ENCODE measurements around the gene LCAT. TPM values are rescaled to one million over a fixed set of nuclear protein-coding genes. Genes with fewer than 3 reads are reported as not detected.

LCAT gene, protein sequence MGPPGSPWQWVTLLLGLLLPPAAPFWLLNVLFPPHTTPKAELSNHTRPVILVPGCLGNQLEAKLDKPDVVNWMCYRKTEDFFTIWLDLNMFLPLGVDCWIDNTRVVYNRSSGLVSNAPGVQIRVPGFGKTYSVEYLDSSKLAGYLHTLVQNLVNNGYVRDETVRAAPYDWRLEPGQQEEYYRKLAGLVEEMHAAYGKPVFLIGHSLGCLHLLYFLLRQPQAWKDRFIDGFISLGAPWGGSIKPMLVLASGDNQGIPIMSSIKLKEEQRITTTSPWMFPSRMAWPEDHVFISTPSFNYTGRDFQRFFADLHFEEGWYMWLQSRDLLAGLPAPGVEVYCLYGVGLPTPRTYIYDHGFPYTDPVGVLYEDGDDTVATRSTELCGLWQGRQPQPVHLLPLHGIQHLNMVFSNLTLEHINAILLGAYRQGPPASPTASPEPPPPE
- 2.7 TPM for polyA plus RNA-seq (2013, experiment 1 of 4)
- 5.2 TPM for polyA plus RNA-seq (2013, experiment 2 of 4)
- polyA plus RNA-seq (2013, experiment 3 of 4): 6.3 TPM
- 4.0 TPM for polyA plus RNA-seq (2013, experiment 4 of 4)

DNA sequence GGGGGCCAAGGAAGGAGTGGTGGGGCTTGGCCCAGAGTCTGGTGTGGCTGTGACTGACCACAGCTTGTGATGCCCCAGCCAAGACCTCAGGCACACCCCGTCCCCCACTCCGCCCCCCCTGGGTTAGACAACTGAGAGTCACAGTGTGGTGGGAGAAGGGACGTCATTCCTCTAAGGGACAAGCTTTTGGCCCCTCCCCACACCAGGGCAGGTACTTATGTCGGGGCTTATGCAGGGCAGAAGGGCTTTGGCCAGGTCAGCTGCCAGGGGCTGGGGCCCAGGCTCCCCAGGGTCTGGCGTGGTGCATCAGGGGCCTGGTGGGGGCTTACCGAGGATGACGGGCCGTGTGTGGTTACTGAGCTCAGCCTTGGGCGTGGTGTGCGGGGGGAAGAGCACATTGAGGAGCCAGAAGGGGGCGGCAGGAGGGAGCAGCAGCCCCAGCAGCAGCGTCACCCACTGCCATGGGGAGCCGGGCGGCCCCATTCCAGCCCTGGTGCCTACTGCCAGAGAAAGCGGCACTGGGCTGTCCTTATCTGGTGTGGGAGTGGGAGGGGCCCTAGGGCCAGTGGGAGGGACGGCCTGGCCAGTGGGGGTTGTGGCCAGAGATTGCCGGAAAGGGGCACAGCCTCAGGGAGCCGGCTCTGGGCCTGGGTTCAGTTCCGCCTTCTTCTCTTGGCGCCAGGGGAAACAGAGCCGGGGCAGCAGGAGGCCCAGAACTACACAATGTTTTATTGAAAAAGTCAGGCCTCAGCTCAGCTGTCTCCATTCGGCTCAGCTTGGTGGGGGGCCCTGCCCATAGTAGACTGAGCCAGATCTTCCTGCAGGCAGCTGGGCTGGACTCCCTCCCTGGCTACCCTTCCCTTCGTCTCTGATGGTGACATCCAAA is at the start of gene LCAT:
Gene LCAT (minus strand): TSS at position 502 of the 886 bp plus-strand sequence. CDS start 19 bp downstream, at position 483.
- H3K4me1 ChIP-seq (ENCODE audit: control insufficient read depth, insufficient read depth, low read length): peaks cover 19% of the 10 kb centered on the region
- no peaks in the 10 kb centered on the region for H3K27me3 ChIP-seq (ENCODE audit: control insufficient read depth, insufficient read depth, low read length, poor library complexity, severe bottlenecking)
- no peaks in the 10 kb centered on the region for H3K36me3 ChIP-seq (ENCODE audit: control insufficient read depth, insufficient read depth, low read length)
- H3K4me3 ChIP-seq (ENCODE audit: insufficient read depth, low read depth, low read length): no peak within 1 kb of the TSS
- WGBS, 2 experiments: 62 to 65% methylated on average over 23 of the region's 23 CpGs
- no peaks in the 10 kb centered on the region for H3K9me3 ChIP-seq (ENCODE audit: control insufficient read depth, low read length)
- H3K27ac ChIP-seq (ENCODE audit: insufficient read depth, low read depth, low read length, poor library complexity, severe bottlenecking): no peak within 1 kb of the TSS

DNA sequence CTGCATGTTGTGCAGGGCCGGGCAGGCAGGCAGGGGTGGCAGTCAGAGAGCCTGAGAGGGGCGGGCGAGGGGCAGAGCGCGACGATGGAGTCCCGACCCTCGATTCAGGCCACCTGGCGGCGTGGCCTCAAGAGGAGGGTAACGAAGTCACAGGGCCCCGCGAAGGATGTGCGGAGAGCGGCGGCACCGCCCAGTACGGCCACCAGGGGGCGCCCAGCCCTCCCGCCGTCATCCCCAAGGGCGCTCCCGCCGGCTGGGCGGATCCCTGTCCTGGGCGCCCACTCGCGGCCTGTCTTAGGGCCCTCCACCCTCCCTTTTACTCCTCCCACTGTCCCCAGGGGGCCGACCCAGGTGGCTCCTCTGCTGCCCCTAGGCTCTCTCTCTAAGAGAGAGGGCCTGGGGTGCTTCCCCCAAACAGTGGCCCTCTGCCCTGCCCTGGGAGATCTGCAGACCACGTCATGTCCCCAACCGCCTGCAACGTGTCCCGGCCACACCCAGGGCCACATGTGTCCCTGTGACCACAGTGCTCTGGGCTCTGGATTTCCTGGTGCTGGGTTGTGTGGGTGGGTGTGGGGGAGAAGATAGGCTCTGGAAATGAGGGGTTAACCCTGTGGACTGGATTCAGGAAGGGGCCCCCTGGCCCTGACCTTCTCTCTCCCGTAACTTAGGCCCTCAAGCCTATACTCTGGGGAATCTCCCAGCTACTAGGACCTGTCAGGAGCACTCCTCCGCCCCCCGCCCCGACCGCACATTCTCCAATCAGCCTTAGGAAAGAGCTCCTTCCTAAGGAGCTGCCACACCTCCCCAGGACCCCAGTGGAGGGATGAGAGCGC is 49.5 kb upstream of the LCAT start:
- WGBS, 2 experiments: 25% methylated on average over 39 of the region's 39 CpGs
- Histone ChIP-seq H3K27me3 (ENCODE audit: control insufficient read depth, insufficient read depth, low read length, poor library complexity, severe bottlenecking) (peaks cover 10% of the 10 kb centered on the region), H3K36me3 (ENCODE audit: control insufficient read depth, insufficient read depth, low read length) (no peaks in the 10 kb centered on the region), H3K27ac (ENCODE audit: insufficient read depth, low read depth, low read length, poor library complexity, severe bottlenecking) (no peak overlapping the region), H3K9me3 (ENCODE audit: control insufficient read depth, low read length) (no peaks in the 10 kb centered on the region), H3K4me3 (ENCODE audit: insufficient read depth, low read depth, low read length) (no peak overlapping the region), H3K4me1 (ENCODE audit: control insufficient read depth, insufficient read depth, low read length) (no peaks in the 10 kb centered on the region)

DNA sequence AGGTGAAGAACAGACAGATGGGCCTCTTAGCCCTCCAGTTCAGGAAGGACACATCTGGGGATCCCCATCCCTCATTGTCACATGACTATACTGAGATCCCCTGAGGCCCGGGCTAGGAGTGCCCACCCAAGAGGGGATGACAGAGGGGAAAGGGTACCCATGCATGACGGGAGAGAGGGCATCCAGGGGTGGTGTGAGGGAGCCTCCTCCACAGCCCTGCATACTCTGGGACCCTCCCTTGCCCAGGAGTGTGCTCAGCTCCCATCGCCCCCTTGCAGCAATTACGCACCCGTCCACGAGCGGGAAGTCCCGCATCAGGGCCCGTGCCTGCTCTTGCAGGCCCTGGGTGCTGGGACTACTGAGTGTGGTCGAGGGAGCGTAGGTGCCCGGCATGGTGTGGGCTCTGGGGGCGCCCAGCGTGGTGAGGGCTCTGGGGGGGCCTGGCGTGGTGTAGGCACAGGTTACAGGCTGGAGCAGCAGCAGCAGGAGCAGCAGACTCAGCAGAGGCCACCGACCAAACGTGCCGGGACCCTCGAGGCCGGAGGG is 48.8 kb upstream of the LCAT start:
- H3K27me3 ChIP-seq (ENCODE audit: control insufficient read depth, insufficient read depth, low read length, poor library complexity, severe bottlenecking): peaks cover 10% of the 10 kb centered on the region
- H3K36me3 ChIP-seq (ENCODE audit: control insufficient read depth, insufficient read depth, low read length): no peaks in the 10 kb centered on the region
- H3K4me1 ChIP-seq (ENCODE audit: control insufficient read depth, insufficient read depth, low read length): no peaks in the 10 kb centered on the region
- no peak overlapping the region for H3K27ac ChIP-seq (ENCODE audit: insufficient read depth, low read depth, low read length, poor library complexity, severe bottlenecking)
- no peak overlapping the region for H3K4me3 ChIP-seq (ENCODE audit: insufficient read depth, low read depth, low read length)
- H3K9me3 ChIP-seq (ENCODE audit: control insufficient read depth, low read length): no peaks in the 10 kb centered on the region
- 84% methylated on average over 20 of the region's 20 CpGs for WGBS, 2 experiments

DNA sequence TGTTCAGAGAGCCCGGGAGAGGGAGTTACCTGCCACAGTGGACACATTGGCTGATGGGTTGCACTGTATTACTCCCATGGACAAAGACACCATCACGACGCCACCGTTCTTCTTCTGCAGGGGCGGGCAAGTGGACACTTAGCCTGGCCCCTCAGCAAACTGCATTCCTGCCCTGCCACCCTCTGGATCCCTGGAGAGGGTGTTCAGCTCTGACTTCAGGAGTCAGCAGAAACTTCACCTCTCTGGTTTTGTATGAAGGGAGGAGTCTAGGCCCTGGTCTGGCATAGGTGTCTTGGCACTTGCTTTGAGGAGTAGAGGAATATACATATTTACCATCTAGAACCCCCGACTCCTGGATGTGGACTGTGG is 46.1 kb upstream of the LCAT start:
- no peaks in the 10 kb centered on the region for H3K9me3 ChIP-seq (ENCODE audit: control insufficient read depth, low read length)
- WGBS, 2 experiments: 92 to 93% methylated on average over 6 of the region's 6 CpGs

DNA sequence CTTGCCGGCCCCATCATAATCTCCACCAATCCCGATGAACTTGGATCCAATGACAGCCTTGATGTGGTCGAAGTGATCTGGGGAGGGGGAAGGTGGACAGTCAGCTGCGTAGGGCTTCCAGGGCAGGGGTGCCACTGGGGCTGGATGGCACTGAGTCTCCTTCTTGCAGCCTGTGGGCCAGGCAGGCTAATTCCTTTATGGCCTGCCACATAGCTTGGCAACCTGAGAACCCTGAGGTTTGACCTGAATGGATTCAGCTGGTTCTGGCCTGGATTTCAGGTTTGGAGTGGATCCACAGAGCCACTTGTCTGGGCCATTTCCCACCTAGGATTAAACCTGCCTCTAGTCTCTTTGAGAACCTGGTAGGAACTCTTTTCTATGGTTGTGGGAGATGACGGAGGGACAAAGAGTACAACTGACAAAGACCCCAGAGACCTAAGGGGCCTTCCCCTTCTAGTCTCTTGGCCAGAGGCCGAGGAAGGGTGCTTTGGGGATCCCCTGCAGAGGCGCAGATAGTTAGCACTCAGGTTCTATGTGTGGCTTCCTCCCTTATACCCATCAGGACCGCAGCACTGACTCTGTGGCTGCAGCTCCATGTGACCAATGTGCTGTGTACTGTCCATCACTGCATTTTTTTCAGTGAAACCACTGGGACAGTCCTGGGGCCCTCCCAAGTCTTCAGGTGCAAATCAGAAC is 45.5 kb upstream of the LCAT start:
- no peaks in the 10 kb centered on the region for H3K4me1 ChIP-seq (ENCODE audit: control insufficient read depth, insufficient read depth, low read length)
- peaks cover 10% of the 10 kb centered on the region for H3K27me3 ChIP-seq (ENCODE audit: control insufficient read depth, insufficient read depth, low read length, poor library complexity, severe bottlenecking)
- H3K27ac ChIP-seq (ENCODE audit: insufficient read depth, low read depth, low read length, poor library complexity, severe bottlenecking): no peak overlapping the region
- H3K36me3 ChIP-seq (ENCODE audit: control insufficient read depth, insufficient read depth, low read length): no peaks in the 10 kb centered on the region
- WGBS, 2 experiments: 83 to 89% methylated on average over 8 of the region's 8 CpGs
- no peak overlapping the region for H3K4me3 ChIP-seq (ENCODE audit: insufficient read depth, low read depth, low read length)
- no peaks in the 10 kb centered on the region for H3K9me3 ChIP-seq (ENCODE audit: control insufficient read depth, low read length)

More for the DNA sequence above, 46.1 kb upstream of the LCAT start:
- Histone ChIP-seq H3K4me3 (ENCODE audit: insufficient read depth, low read depth, low read length) (no peak overlapping the region), H3K27me3 (ENCODE audit: control insufficient read depth, insufficient read depth, low read length, poor library complexity, severe bottlenecking) (peaks cover 10% of the 10 kb centered on the region), H3K27ac (ENCODE audit: insufficient read depth, low read depth, low read length, poor library complexity, severe bottlenecking) (no peak overlapping the region), H3K36me3 (ENCODE audit: control insufficient read depth, insufficient read depth, low read length) (no peaks in the 10 kb centered on the region), H3K4me1 (ENCODE audit: control insufficient read depth, insufficient read depth, low read length) (no peaks in the 10 kb centered on the region)

DNA sequence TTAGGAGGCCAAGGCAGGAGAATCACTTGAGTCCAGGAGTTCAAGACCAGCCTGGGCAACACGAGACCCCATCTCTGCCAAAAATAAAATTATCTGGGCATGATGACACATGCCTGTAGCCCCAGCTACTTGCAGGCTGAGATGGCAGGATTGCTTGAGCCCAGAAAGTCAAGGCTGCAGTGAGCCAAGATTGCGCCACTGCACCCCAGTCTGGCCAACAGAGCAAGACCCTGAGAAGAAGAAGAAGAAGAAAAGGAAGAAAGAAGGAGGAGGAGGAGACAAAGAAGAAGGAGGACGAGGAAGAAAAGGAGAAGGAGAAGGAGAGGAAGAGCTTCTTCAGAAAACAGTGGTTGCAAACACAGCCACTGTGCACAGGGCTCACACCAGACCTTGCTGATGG is 44.8 kb upstream of the LCAT start:
- Histone ChIP-seq H3K9me3 (ENCODE audit: control insufficient read depth, low read length) (no peaks in the 10 kb centered on the region), H3K4me1 (ENCODE audit: control insufficient read depth, insufficient read depth, low read length) (no peaks in the 10 kb centered on the region), H3K36me3 (ENCODE audit: control insufficient read depth, insufficient read depth, low read length) (no peaks in the 10 kb centered on the region), H3K27ac (ENCODE audit: insufficient read depth, low read depth, low read length, poor library complexity, severe bottlenecking) (no peak overlapping the region), H3K27me3 (ENCODE audit: control insufficient read depth, insufficient read depth, low read length, poor library complexity, severe bottlenecking) (peaks cover 10% of the 10 kb centered on the region), H3K4me3 (ENCODE audit: insufficient read depth, low read depth, low read length) (no peak overlapping the region)
- WGBS, 2 experiments: 85 to 89% methylated on average over 3 of the region's 3 CpGs

DNA sequence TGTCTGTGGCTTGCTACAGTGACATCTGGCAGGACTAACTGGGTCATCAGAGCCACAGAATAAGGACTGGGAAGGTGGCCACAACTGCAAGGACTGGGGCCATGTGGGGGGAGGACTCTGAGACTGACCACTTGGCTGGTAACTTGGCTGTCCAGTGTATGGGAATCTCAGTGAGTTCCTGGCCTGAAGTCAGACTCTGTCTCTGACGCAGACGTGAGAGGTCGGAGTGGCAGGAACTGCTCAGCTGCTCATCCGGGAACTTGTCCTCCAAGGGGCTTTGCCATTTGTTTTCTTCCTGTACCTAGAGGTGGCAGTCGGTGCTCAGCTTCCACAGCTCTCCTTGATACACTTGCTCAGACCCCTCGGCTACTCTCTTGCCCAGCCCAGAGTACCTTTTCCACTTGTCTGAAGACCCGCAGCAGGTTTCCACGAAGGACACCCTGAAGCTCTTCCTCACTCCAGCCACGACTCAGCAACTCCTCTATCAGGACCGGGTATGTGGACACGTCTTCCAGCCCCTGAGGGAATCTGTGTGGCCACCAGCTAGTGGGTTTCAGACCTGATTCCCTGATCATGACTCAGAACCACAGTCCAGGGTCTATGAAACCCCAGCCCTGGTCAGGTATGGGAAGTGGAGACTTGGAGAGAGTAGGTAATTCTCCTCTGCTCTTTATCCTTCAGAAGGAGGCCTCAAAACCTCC is 43.7 kb upstream of the LCAT start:
- H3K9me3 ChIP-seq (ENCODE audit: control insufficient read depth, low read length): no peaks in the 10 kb centered on the region
- no peaks in the 10 kb centered on the region for H3K4me1 ChIP-seq (ENCODE audit: control insufficient read depth, insufficient read depth, low read length)
- H3K36me3 ChIP-seq (ENCODE audit: control insufficient read depth, insufficient read depth, low read length): no peaks in the 10 kb centered on the region
- no peak overlapping the region for H3K27ac ChIP-seq (ENCODE audit: insufficient read depth, low read depth, low read length, poor library complexity, severe bottlenecking)
- no peak overlapping the region for H3K4me3 ChIP-seq (ENCODE audit: insufficient read depth, low read depth, low read length)
- H3K27me3 ChIP-seq (ENCODE audit: control insufficient read depth, insufficient read depth, low read length, poor library complexity, severe bottlenecking): peaks cover 4% of the 10 kb centered on the region
- WGBS, 2 experiments: 90 to 92% methylated on average over 11 of the region's 11 CpGs

DNA sequence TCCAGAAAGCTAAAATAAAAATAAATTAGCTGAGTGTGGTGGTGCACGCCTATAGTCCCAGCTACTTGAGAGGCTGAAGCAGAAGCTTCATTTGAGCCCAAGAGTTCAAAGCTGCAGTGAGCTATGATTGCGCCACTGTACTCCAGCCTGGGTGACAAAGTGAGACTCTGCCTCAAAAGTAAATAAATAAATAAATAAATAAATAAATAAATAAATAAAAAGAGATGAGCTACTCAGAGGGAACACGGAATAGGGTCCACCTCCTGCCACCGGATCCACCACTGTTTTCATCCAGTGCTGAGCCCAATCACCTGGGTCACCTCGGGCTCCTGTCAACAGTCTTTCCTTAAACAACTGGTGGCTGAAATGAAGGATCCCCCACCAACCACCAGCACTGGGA is 43.0 kb upstream of the LCAT start:
- Histone ChIP-seq H3K27ac (ENCODE audit: insufficient read depth, low read depth, low read length, poor library complexity, severe bottlenecking) (no peak overlapping the region), H3K9me3 (ENCODE audit: control insufficient read depth, low read length) (no peaks in the 10 kb centered on the region), H3K36me3 (ENCODE audit: control insufficient read depth, insufficient read depth, low read length) (no peaks in the 10 kb centered on the region), H3K4me3 (ENCODE audit: insufficient read depth, low read depth, low read length) (no peak overlapping the region), H3K4me1 (ENCODE audit: control insufficient read depth, insufficient read depth, low read length) (no peaks in the 10 kb centered on the region), H3K27me3 (ENCODE audit: control insufficient read depth, insufficient read depth, low read length, poor library complexity, severe bottlenecking) (no peaks in the 10 kb centered on the region)
- WGBS, 2 experiments: 90 to 92% methylated on average over 5 of the region's 5 CpGs

Measured in ectodermal cell (in vitro differentiated cells).